ENCODE results near the gene FIGN.

GRCh38 chr2:163572850-163573249, 163.0 kb downstream of the FIGN start:
- TF ChIP-seq CREM (IDR thresholded peaks at IDR 0.05; ENCODE audit: low read depth) (no peak), MXI1 (IDR thresholded peaks at IDR 0.05; ENCODE audit: low read depth, low read length) (no peak), CTCF (IDR thresholded peaks at IDR 0.05 in 2 of 3, conservative IDR thresholded peaks at IDR 0.05 in 1 of 3; ENCODE audit: control insufficient read depth in 2 of 3, extremely low read depth in 1 of 3, insufficient read depth in 1 of 3, low read depth in 3 of 3, low read length in 3 of 3) (no peak), ZNF274 (IDR thresholded peaks at IDR 0.05; ENCODE audit: insufficient read depth, insufficient read length) (no peak), ZNF24 (IDR thresholded peaks at IDR 0.05) (no peak), EP300 (IDR thresholded peaks at IDR 0.05; ENCODE audit: borderline replicate concordance in 1 of 2, control insufficient read depth in 1 of 2, low read depth in 2 of 2, low read length in 2 of 2) (no peak), POLR2AphosphoS2 (IDR thresholded peaks at IDR 0.05; ENCODE audit: low read depth, low read length) (no peak), ZBTB33 (IDR thresholded peaks at IDR 0.05) (no peak), BMI1 (IDR thresholded peaks at IDR 0.05; ENCODE audit: borderline replicate concordance) (no peak), YBX1 (IDR thresholded peaks at IDR 0.05) (no peak), POLR2AphosphoS5 (IDR thresholded peaks at IDR 0.05; ENCODE audit: low read length) (no peak), TAF1 (IDR thresholded peaks at IDR 0.05; ENCODE audit: borderline replicate concordance, low read depth, low read length) (no peak)
